K562 (cell line): ENCODE results near the gene MARCHF9. TPM values are rescaled to one million over a fixed set of nuclear protein-coding genes. Genes with fewer than 3 reads are reported as not detected.
A peak's percentile ranks its signal among the peaks of the same experiment; 100 is the strongest.

Experiments used
- AFF1 ChIP-seq, 2 experiments: fragments of 450-650 bp; IDR thresholded peaks; 2 replicates each; pipeline ENCODE4 v1.6.1; 2018; ENCODE audit warnings: mild to moderate bottlenecking in 2 of 2, low read depth in 1 of 2; ENCODE audit not compliant: partially characterized antibody in 2 of 2
- DPF2 ChIP-seq: fragments of 450-650 bp; IDR thresholded peaks from 2 replicates; pipeline ENCODE4 v1.6.1; 2016
- EGR1 ChIP-seq: fragments of 450-650 bp; conservative IDR thresholded peaks from 2 replicates; pipeline ENCODE4 v1.6.1; 2017; ENCODE audit warnings: mild to moderate bottlenecking
- ELF1 ChIP-seq: fragments of 200-800 bp; sonication (Bioruptor generic); IDR thresholded peaks from 2 replicates; pipeline ENCODE4 v1.6.1; 2016; ENCODE audit warnings: missing genetic modification characterization, missing compliant biosample characterization
- EZH2 ChIP-seq: IDR thresholded peaks from 2 replicates; pipeline ENCODE4 v1.6.1; 2012; ENCODE audit warnings: low read depth, mild to moderate bottlenecking, inconsistent platforms, low read length, borderline replicate concordance
- KHSRP ChIP-seq: fragments of 450-650 bp; IDR thresholded peaks from 2 replicates; pipeline ENCODE4 v1.6.1; 2017
- NR2C2 ChIP-seq, 2 experiments: fragments of 200-800 bp in 1 of 2; sonication (Bioruptor generic) in 1 of 2; sonication (generic) in 1 of 2; formaldehyde crosslinking in 1 of 2; IDR thresholded peaks; 2 replicates each; pipeline versions ENCODE4 v1.6.1 to v1.8.0; 2016 to 2022; ENCODE audit warnings: mild to moderate bottlenecking in 1 of 2, missing compliant biosample characterization in 1 of 2, missing genetic modification characterization in 1 of 2, missing genetic modification reagents in 1 of 2
- PHB ChIP-seq: fragments of 250-450 bp; sonication (Bioruptor Pico); IDR thresholded peaks from 2 replicates; pipeline ENCODE4 v1.5.0; 2021
- PTBP1 ChIP-seq: fragments of 200-400 bp; formaldehyde crosslinking; IDR thresholded peaks from 2 replicates; pipeline ENCODE4 v1.6.1; 2017; ENCODE audit warnings: low read depth, low read length
- RUNX1 ChIP-seq: sonication (generic); IDR thresholded peaks from 2 replicates; pipeline ENCODE4 v1.6.1; 2016; ENCODE audit warnings: antibody characterized with exemption, low read depth
- SIN3A ChIP-seq, 2 experiments: fragments of 150-350 bp in 1 of 2; IDR thresholded peaks; 2 replicates each; pipeline ENCODE4 v1.6.1; 2011 to 2016; ENCODE audit warnings: borderline replicate concordance in 2 of 2, low read depth in 2 of 2, low read length in 2 of 2, mild to moderate bottlenecking in 2 of 2, moderate library complexity in 2 of 2; ENCODE audit not compliant: control insufficient read depth in 1 of 2
- THRA ChIP-seq: fragments of 450-650 bp; IDR thresholded peaks from 2 replicates; pipeline ENCODE4 v1.6.1; 2017; ENCODE audit warnings: mild to moderate bottlenecking, moderate library complexity
- TSC22D4 ChIP-seq: fragments of 450-650 bp; IDR thresholded peaks from 2 replicates; pipeline ENCODE4 v1.6.1; 2016; ENCODE audit warnings: missing genetic modification characterization, missing biosample characterization, control low read depth
- YY1 ChIP-seq, 3 experiments: IDR thresholded peaks; 2 replicates each; pipeline ENCODE4 v1.6.1; 2011; ENCODE audit warnings: low read length in 2 of 3, mild to moderate bottlenecking in 2 of 3, moderate library complexity in 2 of 3, borderline replicate concordance in 1 of 3, control low read depth in 1 of 3, low read depth in 1 of 3; ENCODE audit not compliant: insufficient read depth in 3 of 3, insufficient replicate concordance in 2 of 3, control insufficient read depth in 1 of 3, insufficient read length in 1 of 3; ENCODE audit errors: extremely low read depth in 1 of 3
- ZNF212 ChIP-seq: fragments of 450-650 bp; formaldehyde crosslinking; IDR thresholded peaks from 2 replicates; pipeline ENCODE4 v1.4.0; 2020; ENCODE audit warnings: mild to moderate bottlenecking
- polyA plus RNA-seq, 8 experiments: library from polyadenylated mRNA; depleted of rRNA in 4 of 8; stranded (reverse) in 5 of 8; unstranded in 3 of 8; fragments of >200 nt; fragmentation: Nextera tagmentation in 2 of 8; fragmentation: Illumina TruSeq in 1 of 8; extraction: Ambion mirVana in 2 of 8; extraction: Trizol in 1 of 8; gene quantifications; 2 replicates each; pipeline versions ENCODE4 v1.2.1 to v1.2.3, GENCODE V29; 2011 to 2014; ENCODE audit warnings: inconsistent platforms in 1 of 8, missing spikeins in 1 of 8
- total RNA-seq, 7 experiments: library from RNA; depleted of rRNA in 6 of 7; stranded (reverse); fragments of >200 nt in 6 of 7; fragmentation: Illumina TruSeq in 2 of 7; extraction: Trizol in 2 of 7; gene quantifications; 2 replicates each; pipeline versions ENCODE4 v1.2.1 to v1.2.3, GENCODE V29; 2011 to 2021; ENCODE audit warnings: low replicate concordance in 1 of 7

Gene MARCHF9
- total and polyA plus RNA-seq, 9 of the 15 experiments (the other 6 are each of a cell fraction or from before 2014, with no cell fraction given): 0.80 to 12.4 (median 6.2) TPM

GRCh38 chr12:57782608-57783465, 27.9 kb downstream of the MARCHF9 start, which contains the start of gene TSFM (continued):
- peak; percentile 51 to 81 for TF ChIP-seq AFF1 (IDR thresholded peaks at IDR 0.05; ENCODE audit: low read depth in 1 of 2, partially characterized antibody in 2 of 2)
- no peak for TF ChIP-seq EZH2
- TF ChIP-seq RUNX1: no peak
- peak; percentile 28; the same call in 1 of the 2 replicates for TF ChIP-seq DPF2
- peak; percentile 83; the same call in 1 of the 2 replicates for TF ChIP-seq NR2C2 (CRISPR knock-in tag; IDR thresholded peaks at IDR 0.05)
- peak; percentile 54; the same call in 1 of the 2 replicates for TF ChIP-seq NR2C2 (tag; IDR thresholded peaks at IDR 0.05)
- TF ChIP-seq PHB (CRISPR knock-in tag): no peak
- no peak for TF ChIP-seq TSC22D4
- no peak for TF ChIP-seq KHSRP
- TF ChIP-seq ELF1 (tag): no peak
- 0 out of 2 replicates have a peak, but pooled peaks have one; percentile 40 for TF ChIP-seq PTBP1
- peak; percentile 94 to 97; a peak in 3 of 4 replicates for TF ChIP-seq SIN3A (IDR thresholded peaks at IDR 0.05; ENCODE audit: borderline replicate concordance in 2 of 2, control insufficient read depth in 1 of 2, low read depth in 2 of 2, low read length in 2 of 2)
- TF ChIP-seq YY1 (IDR thresholded peaks at IDR 0.05; ENCODE audit: borderline replicate concordance in 1 of 3, control insufficient read depth in 1 of 3, extremely low read depth in 1 of 3, insufficient read depth in 3 of 3, insufficient read length in 1 of 3, insufficient replicate concordance in 2 of 3, low read depth in 1 of 3, low read length in 2 of 3): peak; percentile 8 to 75 (median 71)
- TF ChIP-seq THRA: no peak
- no peak for TF ChIP-seq EGR1
- TF ChIP-seq ZNF212 (CRISPR knock-in tag): no peak
